NB4 (cell line): ENCODE measurements around the gene NOL6.

Experiments
- CTCF ChIP-seq: IDR thresholded peaks from one replicate; pipeline ENCODE4 v1.5.1; 2012; ENCODE audit warnings: low read depth, low read length
- MYC ChIP-seq: IDR thresholded peaks from 2 replicates; pipeline ENCODE4 v1.6.1; 2011; ENCODE audit warnings: low read depth, low read length
- POLR2A ChIP-seq: IDR thresholded peaks from 2 replicates; pipeline ENCODE4 v1.6.1; 2011; ENCODE audit warnings: mild to moderate bottlenecking; ENCODE audit not compliant: insufficient read length; ENCODE audit errors: extremely low read depth

GRCh38 chr9:33425128-33425533 lies 48.6 kb downstream of the NOL6 start:
- no peak for TF ChIP-seq POLR2A
- TF ChIP-seq CTCF, result no peak
- no peak for TF ChIP-seq MYC
